Measurements from ENCODE around the gene AASDHPPT. TPM values are rescaled to one million over a fixed set of nuclear protein-coding genes. Genes with fewer than 3 reads are reported as not detected.
"Not testable (repeated sequence)": the region's sequence is repeated elsewhere in the genome, so short reads cannot be mapped to it uniquely, and the experiment has no call there.

Gene AASDHPPT
- polyA plus RNA-seq, 1 of the 3 experiments (the other 2 are of a cell fraction) = 19.1 TPM

- H3K36me3 ChIP-seq (replicated peaks in 1 of 2; ENCODE audit: control insufficient read depth in 1 of 2, insufficient read depth in 2 of 2, low read length in 1 of 2); POLR2A ChIA-PET; H3K4me2 ChIP-seq; H3F3A ChIP-seq (replicated peaks; ENCODE audit: insufficient read depth); H3K4me3 ChIP-seq (ENCODE audit: low read depth in 2 of 2, low read length in 1 of 2); H3K27ac ChIP-seq (ENCODE audit: low read depth in 2 of 2, low read length in 1 of 2); H3K4me1 ChIP-seq (ENCODE audit: control insufficient read depth in 1 of 2, insufficient read depth in 2 of 2, low read depth in 1 of 2, low read length in 1 of 2); H4K20me1 ChIP-seq (ENCODE audit: insufficient read depth); H2AFZ ChIP-seq (ENCODE audit: low read depth); H3K9me2 ChIP-seq; H3K79me2 ChIP-seq (ENCODE audit: insufficient read depth); H3K9ac ChIP-seq; H3K9me3 ChIP-seq; DNase-seq; H3K27me3 ChIP-seq (ENCODE audit: insufficient read depth): not testable (repeated sequence)
- 89% methylated on average over 14 of the region's 14 CpGs for WGBS (ENCODE audit: low lambda C conversion rate)
- CTCF ChIA-PET = interaction anchor here (2.2 kb wide), 1 partner anchor 9 kb away, joined by 6 read pairs; no protein-coding TSS in a partner anchor
These were observed 19.1 kb upstream of the AASDHPPT start for GRCh38 chr11:106058377-106058776.

GRCh38 chr11:106059617-106060016, 17.8 kb upstream of the AASDHPPT start:
- Histone ChIP-seq H3K4me2 (no peak overlapping the region), H3K4me1 (ENCODE audit: control insufficient read depth in 1 of 2, insufficient read depth in 2 of 2, low read depth in 1 of 2, low read length in 1 of 2) (no peaks in the 10 kb centered on the region; a peak in 1 of 4 replicates), H2AFZ (ENCODE audit: low read depth) (no peak overlapping the region), H3K4me3 (ENCODE audit: low read depth in 2 of 2, low read length in 1 of 2) (no peak overlapping the region), H3K27me3 (ENCODE audit: insufficient read depth) (no peaks in the 10 kb centered on the region), H3F3A (replicated peaks; ENCODE audit: insufficient read depth) (no peaks in the 10 kb centered on the region), H3K9me2 (no peaks in the 10 kb centered on the region), H3K79me2 (ENCODE audit: insufficient read depth) (no peaks in the 10 kb centered on the region; the same call in 1 of the 2 replicates), H3K36me3 (replicated peaks in 1 of 2; ENCODE audit: control insufficient read depth in 1 of 2, insufficient read depth in 2 of 2, low read length in 1 of 2) (no peaks in the 10 kb centered on the region), H4K20me1 (ENCODE audit: insufficient read depth) (no peaks in the 10 kb centered on the region), H3K9me3 (no peaks in the 10 kb centered on the region), H3K9ac (no peak overlapping the region), H3K27ac (ENCODE audit: low read depth in 2 of 2, low read length in 1 of 2) (no peak overlapping the region)
- CTCF ChIA-PET = interaction anchor here (1.2 to 2.2 kb wide), 2 partner anchors 10 to 16 kb away, joined by 5 to 6 read pairs; no protein-coding TSS in a partner anchor
- 90% methylated on average over 1 of the region's 1 CpG for WGBS (ENCODE audit: low lambda C conversion rate)
- TF ChIP-seq TCF12 (IDR thresholded peaks at IDR 0.05) = no peak
- TF ChIP-seq MXI1 (IDR thresholded peaks at IDR 0.05; ENCODE audit: low read depth, low read length) = no peak
- TF ChIP-seq RCOR1 (IDR thresholded peaks at IDR 0.05; ENCODE audit: low read length) = no peak
- TF ChIP-seq FOXM1 (IDR thresholded peaks at IDR 0.05; ENCODE audit: low read depth) = no peak
- no peak for TF ChIP-seq PBX3 (IDR thresholded peaks at IDR 0.05)
- no peak for TF ChIP-seq GATA2 (CRISPR knock-in tag; IDR thresholded peaks at IDR 0.05)
- no peak for TF ChIP-seq NFIC (IDR thresholded peaks at IDR 0.05; ENCODE audit: borderline replicate concordance)
- no peak for TF ChIP-seq NRF1 (IDR thresholded peaks at IDR 0.05; ENCODE audit: low read depth, low read length)
- POLR2A ChIA-PET = no interaction called here
- no peak for DNase-seq

- no peak overlapping the region for H3K27ac ChIP-seq (ENCODE audit: low read depth in 2 of 2, low read length in 1 of 2)
- CTCF ChIA-PET = no interaction called here
- DNase-seq = no peak
- H3K9me3 ChIP-seq = no peaks in the 10 kb centered on the region
- H3K79me2 ChIP-seq (ENCODE audit: insufficient read depth) = no peaks in the 10 kb centered on the region; the same call in 1 of the 2 replicates
- no peak overlapping the region for H3K9ac ChIP-seq
- no peaks in the 10 kb centered on the region for H3K9me2 ChIP-seq
- POLR2A ChIA-PET = no interaction called here
- H3F3A ChIP-seq (replicated peaks; ENCODE audit: insufficient read depth) = no peaks in the 10 kb centered on the region
- no peaks in the 10 kb centered on the region; a peak in 1 of 4 replicates for H3K4me1 ChIP-seq (ENCODE audit: control insufficient read depth in 1 of 2, insufficient read depth in 2 of 2, low read depth in 1 of 2, low read length in 1 of 2)
- TF ChIP-seq FOXJ3 (CRISPR knock-in tag; IDR thresholded peaks at IDR 0.05) = no peak
- TF ChIP-seq TAF1 (IDR thresholded peaks at IDR 0.05; ENCODE audit: borderline replicate concordance, low read depth, low read length) = no peak
- TF ChIP-seq CTCF (IDR thresholded peaks at IDR 0.05) = no peak
- no peak for TF ChIP-seq RXRA (IDR thresholded peaks at IDR 0.05; ENCODE audit: borderline replicate concordance, low read depth)
- TF ChIP-seq JUND (IDR thresholded peaks at IDR 0.05) = no peak
- TF ChIP-seq PBX3 (IDR thresholded peaks at IDR 0.05) = no peak
- TF ChIP-seq GABPA (IDR thresholded peaks at IDR 0.05; ENCODE audit: low read depth) = no peak
- TF ChIP-seq ELF1 (IDR thresholded peaks at IDR 0.05) = no peak
- no peak for TF ChIP-seq MXI1 (IDR thresholded peaks at IDR 0.05; ENCODE audit: low read depth, low read length)
- no peak for TF ChIP-seq FOSL2 (IDR thresholded peaks at IDR 0.05; ENCODE audit: borderline replicate concordance, low read depth)
- TF ChIP-seq RAD21 (IDR thresholded peaks at IDR 0.05; ENCODE audit: low read length) = no peak
- no peak for TF ChIP-seq RFX5 (IDR thresholded peaks at IDR 0.05; ENCODE audit: low read length)
- H3K27me3 ChIP-seq (ENCODE audit: insufficient read depth) = no peaks in the 10 kb centered on the region
- H2AFZ ChIP-seq (ENCODE audit: low read depth) = no peak overlapping the region
- no peaks in the 10 kb centered on the region for H3K36me3 ChIP-seq (replicated peaks in 1 of 2; ENCODE audit: control insufficient read depth in 1 of 2, insufficient read depth in 2 of 2, low read length in 1 of 2)
- H3K4me3 ChIP-seq (ENCODE audit: low read depth in 2 of 2, low read length in 1 of 2) = no peak overlapping the region
- H4K20me1 ChIP-seq (ENCODE audit: insufficient read depth) = no peaks in the 10 kb centered on the region
- H3K4me2 ChIP-seq = no peak overlapping the region
These were observed 16.1 kb upstream of the AASDHPPT start for GRCh38 chr11:106061249-106061784.
